NCI-H2029 treated with DMSO at 0.1 percent for 48 hours (cell line): Measurements from ENCODE around the gene SLC6A13.
"Not testable (repeated sequence)": the region's sequence is repeated elsewhere in the genome, so short reads cannot be mapped to it uniquely, and the experiment has no call there.

ENCODE experiments used
- DNase-seq: peaks from one replicate; lab custom pipeline; 2025; lab: John Stamatoyannopoulos, UW

SLC6A13 gene

DNA sequence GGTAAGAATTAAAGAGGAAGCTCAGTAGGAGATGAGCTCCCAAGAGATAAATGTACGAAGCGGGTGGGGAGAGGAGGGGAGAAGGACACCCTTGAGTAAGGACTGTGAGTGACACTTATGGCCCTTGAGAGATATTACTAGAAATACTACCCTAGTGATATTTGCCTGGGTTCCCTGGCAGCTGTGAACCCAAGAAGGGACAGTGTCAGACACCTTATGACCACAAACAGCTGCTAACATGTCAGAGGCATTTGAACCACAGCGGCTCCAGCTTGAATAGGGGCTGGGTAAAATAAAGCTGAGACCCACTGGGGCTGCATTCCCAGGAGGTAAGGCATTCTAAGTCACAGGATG, 29.0 kb downstream of the SLC6A13 start:
- no peak for DNase-seq

DNA sequence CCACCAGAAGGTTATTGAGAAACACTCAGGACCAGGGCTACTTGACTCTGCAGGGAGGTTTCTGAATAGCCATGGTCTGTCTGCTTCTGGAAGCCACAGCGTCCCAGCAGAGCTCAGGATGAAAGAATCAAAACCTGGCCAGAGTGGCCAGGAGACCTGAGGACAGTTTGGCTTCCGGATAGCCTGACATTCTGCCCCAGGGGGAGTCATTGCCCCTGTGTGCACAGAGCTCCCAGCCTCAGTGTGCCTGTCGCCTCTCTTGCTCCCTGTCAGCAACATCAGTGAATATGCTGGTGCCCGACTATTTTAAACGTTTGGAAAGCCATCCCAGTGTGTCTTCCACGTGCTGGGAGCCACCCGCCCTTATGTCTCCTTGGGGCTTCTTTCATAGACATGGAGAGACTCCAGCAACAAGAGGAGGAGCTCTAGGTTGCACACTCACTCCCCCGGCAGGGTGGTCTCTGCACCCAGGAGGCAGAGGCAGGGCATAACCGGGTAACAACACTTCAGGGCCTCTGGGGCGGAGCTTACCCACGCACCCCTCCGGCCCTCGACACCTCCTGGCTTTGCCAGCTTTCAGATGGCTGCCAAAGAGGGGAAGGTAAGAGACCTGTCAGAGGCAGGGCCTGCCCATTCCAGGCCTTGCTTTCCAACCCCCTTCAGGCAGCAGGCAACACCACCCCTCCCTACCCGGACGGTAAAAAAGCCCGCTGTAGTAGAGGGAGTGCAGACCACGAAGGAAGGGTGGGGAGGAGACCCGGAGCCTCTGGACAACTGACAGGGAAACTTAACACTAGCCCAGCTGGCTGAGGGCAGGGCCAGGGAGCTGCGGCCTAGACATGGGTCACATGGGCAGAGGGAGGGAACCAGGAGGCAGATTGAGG, 29.7 kb downstream of the SLC6A13 start:
- DNase-seq: no peak

DNA sequence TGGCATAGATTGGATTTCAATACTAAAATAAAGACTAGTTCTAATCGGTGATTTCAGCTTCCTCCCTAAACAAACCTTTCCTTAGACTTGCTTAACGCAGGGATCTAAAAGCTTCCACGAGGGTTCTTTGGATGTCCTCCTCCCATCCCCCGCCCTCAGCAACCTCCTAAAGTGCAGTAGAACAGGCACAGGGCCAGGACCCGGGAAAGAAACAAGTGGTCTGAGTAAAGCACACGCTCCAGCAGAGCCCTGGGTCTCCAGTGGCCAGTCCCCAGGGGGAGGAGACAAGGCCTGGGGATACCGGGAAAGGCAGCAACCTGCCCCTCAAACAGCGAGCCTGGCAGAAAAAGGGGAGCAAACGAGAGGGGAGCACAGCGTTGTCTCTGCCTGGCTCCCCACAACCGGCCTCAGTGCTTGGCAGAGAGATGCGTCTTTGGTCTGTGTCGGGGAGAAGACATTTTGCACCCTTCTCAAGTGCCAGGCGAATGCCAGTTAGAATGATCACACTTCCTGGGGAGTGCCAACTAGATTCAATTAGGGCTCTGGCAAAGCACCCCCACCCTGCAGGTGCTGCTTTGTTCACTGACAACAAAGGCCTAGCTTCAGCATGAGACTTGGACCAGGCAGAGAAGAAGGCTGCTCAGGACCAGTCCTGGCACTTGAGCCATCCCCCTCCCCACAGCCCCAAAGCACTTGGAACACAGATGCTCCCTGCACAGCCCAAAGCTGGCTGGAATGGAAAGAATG, 31.5 kb downstream of the SLC6A13 start:
- DNase-seq: no peak

- no peak for DNase-seq
Measured at GRCh38 chr12:229441-230191, 33.0 kb downstream of the SLC6A13 start.

DNA sequence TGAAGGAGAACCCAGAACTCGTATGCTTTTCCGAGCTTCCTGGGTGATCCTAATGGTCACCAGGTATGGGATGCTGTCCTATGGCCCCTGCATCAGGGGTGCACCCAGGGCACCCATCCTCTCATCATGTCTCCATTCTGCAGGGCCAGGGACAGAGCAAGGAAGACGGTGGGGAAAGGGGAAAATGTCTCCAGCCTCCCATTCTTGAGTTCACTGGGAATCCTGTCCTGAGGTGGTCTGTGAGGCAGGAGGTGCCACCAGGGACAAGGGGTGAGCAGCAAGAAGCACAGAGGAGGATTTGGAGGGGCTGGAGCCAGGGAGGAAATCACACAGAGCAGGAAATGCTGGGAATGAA, 33.8 kb downstream of the SLC6A13 start:
- DNase-seq: no peak

GRCh38 chr12:227923-228845, 34.5 kb downstream of the SLC6A13 start:
- DNase-seq: no peak

GRCh38 chr12:227286-227915, 35.2 kb downstream of the SLC6A13 start:
- DNase-seq: no peak

DNA sequence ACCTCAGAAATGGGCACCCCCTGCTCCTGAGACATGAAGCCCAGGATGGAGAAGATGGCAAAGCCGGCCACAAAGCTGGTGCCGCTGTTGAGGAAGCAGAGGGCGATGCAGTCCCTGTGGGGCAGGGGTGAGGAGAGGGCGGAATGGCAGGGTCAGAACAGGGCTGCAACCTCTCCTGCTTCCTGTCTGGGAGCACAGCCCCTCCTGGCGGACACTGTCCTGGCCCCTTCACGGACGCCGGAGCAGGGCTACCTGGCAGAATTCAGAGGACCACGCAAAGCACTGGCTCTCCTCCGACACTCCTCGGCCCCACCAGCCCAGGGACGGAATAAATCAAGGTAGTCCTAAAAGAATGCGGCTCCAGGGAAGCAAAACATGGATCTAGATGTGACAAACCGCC, 36.2 kb downstream of the SLC6A13 start:
- DNase-seq: no peak

DNA sequence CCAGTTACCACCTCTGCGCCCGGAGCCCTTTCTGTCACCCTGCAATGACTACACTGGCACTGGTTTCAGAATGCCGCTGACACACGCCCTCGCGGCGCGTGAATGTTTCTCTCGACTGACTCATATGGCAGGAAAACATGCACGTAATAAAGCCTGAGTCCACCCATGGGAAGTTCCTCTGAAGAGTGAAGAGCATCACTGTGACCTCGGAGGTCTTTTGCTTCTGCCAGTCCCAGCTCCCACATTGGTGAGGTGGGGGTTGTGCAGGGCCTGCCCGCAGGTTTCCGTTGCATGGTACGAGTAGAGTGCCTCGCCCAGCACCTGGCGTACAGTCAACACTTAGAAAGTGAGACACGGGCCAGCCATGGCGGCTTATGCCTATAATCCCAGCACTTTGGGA, 37.6 kb downstream of the SLC6A13 start:
- no peak for DNase-seq

DNA sequence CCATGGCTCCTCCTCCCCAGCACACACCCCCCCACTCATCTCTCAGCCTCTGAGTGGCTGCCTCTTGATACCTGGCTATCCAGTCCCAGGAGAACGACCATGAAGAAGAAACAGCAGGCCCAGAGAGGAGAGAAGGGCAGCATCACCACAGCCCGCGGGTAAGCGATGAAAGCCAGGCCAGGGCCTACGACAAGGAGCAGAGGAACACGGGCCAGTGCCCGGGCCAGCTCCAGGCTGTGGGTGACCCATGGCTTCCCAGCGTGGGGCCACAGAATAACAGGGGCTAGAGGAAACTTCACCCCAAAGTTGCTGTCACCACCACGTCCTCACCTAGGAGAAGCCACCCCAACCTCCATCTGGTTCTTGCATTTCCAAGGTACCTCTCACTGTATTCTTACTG, 38.3 kb downstream of the SLC6A13 start:
- DNase-seq: no peak

- no peak for DNase-seq
Measured at GRCh38 chr12:223841-224240, 38.8 kb downstream of the SLC6A13 start.

DNA sequence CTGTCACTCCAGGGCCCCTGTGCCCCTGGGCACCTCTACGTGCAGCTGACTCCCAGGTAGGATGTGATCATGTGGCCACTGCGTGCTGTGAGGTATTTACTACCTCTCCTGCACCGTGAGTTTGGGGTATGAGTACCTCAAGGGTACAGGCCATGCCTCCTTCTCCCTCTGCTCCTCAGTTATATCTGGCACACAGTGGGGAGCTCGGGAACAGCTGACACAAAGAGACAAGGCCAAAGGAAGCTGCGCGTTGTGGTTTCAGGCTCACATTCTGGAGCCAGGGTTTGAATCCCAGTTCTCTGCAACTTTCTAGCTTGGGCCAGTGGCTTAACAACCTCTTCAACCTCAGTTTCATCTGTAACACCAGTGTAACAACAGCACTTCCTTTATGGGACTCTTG, 40.9 kb downstream of the SLC6A13 start:
- DNase-seq: no peak

- no peak for DNase-seq
Measured at GRCh38 chr12:220946-221550, 41.6 kb downstream of the SLC6A13 start.

DNA sequence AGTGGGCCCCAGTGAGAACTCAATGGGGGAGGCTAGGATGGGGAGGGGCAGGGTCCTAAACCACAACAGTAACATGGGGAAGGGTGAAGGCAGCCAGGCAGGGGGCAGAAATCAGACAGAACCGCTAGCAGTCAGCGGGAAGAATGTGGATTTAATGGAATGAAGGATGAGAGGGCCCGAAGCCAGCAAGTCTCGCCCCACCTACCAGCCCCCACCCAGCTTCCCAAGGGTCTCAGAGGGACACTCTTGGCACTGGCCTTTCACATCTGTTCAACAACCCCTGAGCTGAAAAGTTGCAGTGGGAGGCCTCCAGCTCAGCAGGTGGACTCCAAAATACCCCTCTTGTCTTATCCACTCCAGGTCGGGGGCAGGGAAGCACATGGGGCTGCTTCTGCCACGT, 42.1 kb downstream of the SLC6A13 start:
- no peak for DNase-seq

- DNase-seq: peak; percentile 26
Measured at GRCh38 chr12:219891-220352, 42.7 kb downstream of the SLC6A13 start.

DNA sequence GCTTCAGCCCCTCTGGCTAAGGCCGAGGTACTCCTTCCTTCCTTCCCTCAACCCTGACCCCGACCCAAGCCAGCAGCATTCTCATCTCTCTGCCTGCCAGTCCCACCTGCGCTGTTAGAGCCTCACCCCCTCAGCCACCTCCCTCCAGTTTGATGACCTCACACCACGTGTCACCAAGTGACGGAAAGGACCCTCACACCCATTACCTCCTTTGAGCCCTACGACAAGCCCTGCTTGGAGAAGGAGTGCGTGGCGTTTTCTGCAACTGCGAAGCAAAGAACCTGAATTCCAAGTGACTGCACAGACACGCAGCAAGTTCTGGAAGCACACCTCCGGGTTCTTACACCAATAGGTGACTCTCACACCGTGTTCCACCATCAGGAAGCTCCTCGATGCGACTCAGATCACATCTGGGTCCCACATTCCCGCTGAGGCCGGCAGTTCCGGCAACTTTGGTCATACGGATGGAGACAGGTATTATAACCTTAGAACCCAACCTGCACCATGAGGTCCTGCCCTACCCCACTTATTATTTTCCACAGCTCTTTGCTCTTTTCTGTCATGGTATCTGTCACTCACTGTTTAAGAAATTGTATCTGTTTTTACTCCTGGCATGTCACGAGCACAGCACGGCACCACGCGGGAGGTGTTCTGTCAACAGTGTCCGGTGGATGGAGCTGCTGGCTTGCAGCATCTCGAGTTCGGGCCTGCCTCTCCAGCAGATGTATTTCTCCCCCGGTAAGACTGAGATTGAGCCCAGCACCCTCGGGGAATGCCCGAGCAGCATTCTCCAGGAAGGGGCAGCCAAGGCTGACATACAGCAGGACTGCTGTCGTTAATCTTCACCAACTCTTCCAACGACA, 43.7 kb downstream of the SLC6A13 start:
- DNase-seq: no peak

DNA sequence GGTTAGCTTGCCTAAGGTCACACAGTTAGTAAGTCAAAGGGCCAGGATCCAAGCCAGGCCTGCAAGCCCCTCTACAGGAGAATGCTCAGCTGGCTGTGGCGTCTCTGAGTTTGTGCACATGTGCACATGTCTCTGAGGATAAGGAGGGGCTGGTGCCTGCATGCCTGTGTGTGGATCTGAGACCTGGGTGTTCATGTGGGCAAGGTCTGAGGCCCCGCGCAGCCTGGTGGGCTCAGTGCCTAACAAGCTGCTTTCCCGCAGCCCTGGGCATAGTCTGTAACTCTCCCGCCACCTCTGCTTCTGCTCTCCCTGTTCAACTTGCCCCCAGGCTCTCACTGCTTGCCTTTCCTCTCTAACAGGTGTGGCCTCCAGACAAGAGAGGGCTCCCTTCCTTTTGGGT, 44.4 kb downstream of the SLC6A13 start:
- no peak for DNase-seq

- not testable (repeated sequence) for DNase-seq
Measured at GRCh38 chr12:217029-217428, 45.6 kb downstream of the SLC6A13 start.

DNA sequence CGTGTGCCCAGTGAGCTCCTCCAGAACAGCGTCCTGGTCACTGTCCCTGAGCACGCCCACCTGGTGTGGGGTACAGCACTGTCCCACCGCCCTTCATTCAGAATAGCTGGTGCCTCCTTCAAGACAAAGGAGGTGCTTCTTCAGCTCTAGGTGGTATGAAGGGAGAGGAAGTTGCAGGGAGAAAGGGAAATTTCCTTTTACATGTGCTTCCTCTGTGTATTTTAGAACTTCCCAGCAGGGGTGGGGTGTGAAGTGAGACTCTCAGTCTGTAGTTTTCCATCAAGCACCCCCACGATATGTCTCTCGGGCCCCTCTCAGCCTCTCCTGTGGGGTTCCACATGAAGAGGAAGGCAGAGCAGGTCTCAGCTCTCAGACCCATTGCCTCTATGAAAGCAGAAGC, 47.5 kb downstream of the SLC6A13 start:
- no peak for DNase-seq
